ENCODE measurements around the gene NUP210L.

DNA sequence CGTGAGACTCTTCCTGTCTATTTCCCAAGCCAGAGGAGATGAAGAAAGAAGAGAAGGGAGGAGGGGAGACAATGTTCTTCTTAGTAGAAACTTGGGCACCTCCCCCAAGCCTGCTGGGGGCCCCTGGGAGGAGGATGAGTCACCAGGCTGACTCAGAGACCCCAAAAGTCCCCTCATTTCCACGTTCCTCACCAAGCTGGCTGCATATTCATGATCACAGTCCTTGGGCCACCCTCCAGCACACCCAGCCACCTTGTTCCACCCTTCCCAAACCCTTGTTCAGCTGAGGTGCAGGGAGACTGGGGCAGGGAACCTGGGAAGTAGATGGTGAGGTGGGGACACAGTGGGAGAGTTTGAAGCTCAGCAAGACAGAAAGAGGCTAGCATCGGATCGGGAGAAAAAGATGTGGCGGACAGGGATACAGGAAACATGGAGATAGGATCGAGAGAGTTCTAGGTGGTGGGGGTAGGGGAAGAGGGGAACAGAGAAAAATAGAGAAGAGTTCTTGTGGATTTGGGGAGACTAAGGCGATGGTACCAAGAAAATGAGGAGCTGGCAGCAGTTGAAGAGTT, 169.4 kb downstream of the NUP210L start:
- TF ChIP-seq, protein P1, sequence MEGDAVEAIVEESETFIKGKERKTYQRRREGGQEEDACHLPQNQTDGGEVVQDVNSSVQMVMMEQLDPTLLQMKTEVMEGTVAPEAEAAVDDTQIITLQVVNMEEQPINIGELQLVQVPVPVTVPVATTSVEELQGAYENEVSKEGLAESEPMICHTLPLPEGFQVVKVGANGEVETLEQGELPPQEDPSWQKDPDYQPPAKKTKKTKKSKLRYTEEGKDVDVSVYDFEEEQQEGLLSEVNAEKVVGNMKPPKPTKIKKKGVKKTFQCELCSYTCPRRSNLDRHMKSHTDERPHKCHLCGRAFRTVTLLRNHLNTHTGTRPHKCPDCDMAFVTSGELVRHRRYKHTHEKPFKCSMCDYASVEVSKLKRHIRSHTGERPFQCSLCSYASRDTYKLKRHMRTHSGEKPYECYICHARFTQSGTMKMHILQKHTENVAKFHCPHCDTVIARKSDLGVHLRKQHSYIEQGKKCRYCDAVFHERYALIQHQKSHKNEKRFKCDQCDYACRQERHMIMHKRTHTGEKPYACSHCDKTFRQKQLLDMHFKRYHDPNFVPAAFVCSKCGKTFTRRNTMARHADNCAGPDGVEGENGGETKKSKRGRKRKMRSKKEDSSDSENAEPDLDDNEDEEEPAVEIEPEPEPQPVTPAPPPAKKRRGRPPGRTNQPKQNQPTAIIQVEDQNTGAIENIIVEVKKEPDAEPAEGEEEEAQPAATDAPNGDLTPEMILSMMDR (IDR thresholded peaks at IDR 0.05; ENCODE audit: extremely low read depth in 1 of 2, insufficient read depth in 1 of 2, low read depth in 1 of 2, low read length in 2 of 2): no peak
- TF ChIP-seq, protein P2, sequence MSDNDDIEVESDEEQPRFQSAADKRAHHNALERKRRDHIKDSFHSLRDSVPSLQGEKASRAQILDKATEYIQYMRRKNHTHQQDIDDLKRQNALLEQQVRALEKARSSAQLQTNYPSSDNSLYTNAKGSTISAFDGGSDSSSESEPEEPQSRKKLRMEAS (IDR thresholded peaks at IDR 0.05; ENCODE audit: insufficient read depth, insufficient read length): no peak
- no peak for TF ChIP-seq MYC (IDR thresholded peaks at IDR 0.05; ENCODE audit: low read depth, low read length)

All from endothelial cell of umbilical vein (primary cell).